Adrenal gland (tissue), 12 donors: Measurements from ENCODE around the gene CCDC6. TPM values are rescaled to one million over a fixed set of nuclear protein-coding genes. Genes with fewer than 3 reads are reported as not detected.
A peak's percentile ranks its signal among the peaks of the same experiment; 100 is the strongest.
"Not testable (repeated sequence)": the region's sequence is repeated elsewhere in the genome, so short reads cannot be mapped to it uniquely, and the experiment has no call there.

Experiments
- DNase-seq, 7 donors: peaks; one replicate each; pipeline ENCODE4 v3.0.0-alpha.2; 2019 to 2020
- H3K27ac ChIP-seq, 5 donors: fragments of 200-600 bp; sonication (generic) in 4 of 5; 1 replicate in 3 of 5; 2 replicates in 2 of 5; pipeline versions ENCODE4 v1.5.1 to v1.8.0; 2016 to 2020; ENCODE audit warnings: mild to moderate bottlenecking in 1 of 5
- H3K27me3 ChIP-seq: fragments of 200-600 bp; 2 replicates; pipeline ENCODE4 v1.8.0; 2021
- H3K36me3 ChIP-seq, 2 donors: fragments of 200-600 bp; replicated peaks in 1 of 2; 1 replicate in 1 of 2; 2 replicates in 1 of 2; pipeline versions ENCODE4 v1.5.1 to v1.8.0; 2018 to 2022
- H3K4me1 ChIP-seq, 2 donors: fragments of 200-600 bp; replicated peaks in 1 of 2; 1 replicate in 1 of 2; 2 replicates in 1 of 2; pipeline versions ENCODE4 v1.5.1 to v1.8.0; 2018 to 2021
- H3K4me3 ChIP-seq, 4 donors: fragments of 200-600 bp; sonication (generic) in 3 of 4; one replicate each; pipeline ENCODE4 v1.5.1; 2016 to 2018
- H3K9me3 ChIP-seq, 3 donors: fragments of 200-600 bp; sonication (generic) in 1 of 3; replicated peaks in 1 of 3; 1 replicate in 2 of 3; 2 replicates in 1 of 3; pipeline versions ENCODE4 v1.5.1 to v1.8.0; 2016 to 2021
- POLR2A ChIP-seq, 2 donors: fragments of 450-650 bp; IDR thresholded peaks; one replicate each; pipeline ENCODE4 v1.6.1; 2017; ENCODE audit warnings: antibody characterized with exemption in 2 of 2, mild to moderate bottlenecking in 2 of 2, moderate library complexity in 1 of 2
- WGBS, 4 donors: extraction: QIAGEN DNeasy Blood & Tissue Kit in 2 of 4; methylation state at CpG; one replicate each; pipeline versions ENCODE4 v1.1.5 to v1.1.7; 2013 to 2017; 5-methylcytosine and 5-hydroxymethylcytosine counted together
- intact Hi-C, 2 donors: fragments of 100-400 bp; cut with DNase I; formaldehyde crosslinking; loops; one replicate each; pipeline versions ENCODE4 v1.14.1 to v1.15.0; 2022 to 2023
- polyA plus RNA-seq, 3 donors: library from polyadenylated mRNA; stranded (reverse); fragments of 200-250 nt in 2 of 3; fragments of 350-450 nt in 1 of 3; fragmentation: Illumina TruSeq in 1 of 3; extraction: RNeasy Lipid Tissue Mini Kit (QIAGEN cat#74804) in 1 of 3; gene quantifications; one replicate each; pipeline ENCODE4 v1.2.3, GENCODE V29; 2013 to 2014
- total RNA-seq, 9 donors: library from RNA; depleted of rRNA in 4 of 9; stranded (reverse); fragments of >200 nt in 4 of 9; fragments of 120-200 nt in 1 of 9; fragmentation: NEBNext Ultra II Directional in 1 of 9; extraction: Animal tissue kit (Norgen Biotek cat#: 25700) in 1 of 9; gene quantifications; one replicate each; pipeline versions ENCODE4 v1.1.0 to v1.2.4, GENCODE V29; 2013 to 2023
- TF ChIP-seq, protein P1 (sequence below), 6 experiments: fragments of 450-650 bp in 4 of 6; fragments of 200-600 bp in 2 of 6; sonication (generic) in 1 of 6; IDR thresholded peaks; 1 replicate in 5 of 6; 2 replicates in 1 of 6; pipeline versions ENCODE4 v1.5.1 to v1.8.0; 2016 to 2021; ENCODE audit warnings: antibody characterized with exemption in 6 of 6, mild to moderate bottlenecking in 2 of 6, moderate library complexity in 1 of 6
- donor health status: healthy with polysubstance abuse.
- donor health status: Bipolar disorder and iron deficiency.
- donor health status: DM: yes; HTN: yes; CAD: no.
- donor health status: DM: no; HTN: no; CAD: no.
- donor health status: DM: no; HTN: no; CAD: no.
- donor health status: DM: yes; HTN: yes; CAD: no.

CCDC6 gene
- total and polyA plus RNA-seq, 12 donors: 7.1 to 53.3 (median 32.9) TPM

GRCh38 chr10:59744762-59745161 lies 161.6 kb downstream of the CCDC6 start:
- not testable (repeated sequence) for H3K36me3 ChIP-seq

GRCh38 chr10:59744156-59744555 lies 162.2 kb downstream of the CCDC6 start:
- H3K27ac ChIP-seq: peak overlapping the region in 4 of 5 donors; percentile 21 to 74 (median 72)
- intact Hi-C loops, H3K4me3 ChIP-seq, DNase-seq, H3K27me3 ChIP-seq, H3K9me3 ChIP-seq, H3K36me3 ChIP-seq: not testable (repeated sequence)
- 93 to 97% (median 94%) methylated on average over 11 to 32 of the region's 32 CpGs for WGBS, 4 donors
- peaks cover 14 to 22% of the 10 kb centered on the region in 2 donors for H3K4me1 ChIP-seq

More at GRCh38 chr10:59744762-59745161, 161.6 kb downstream of the CCDC6 start:
- H3K27me3 ChIP-seq, H3K9me3 ChIP-seq, intact Hi-C loops, H3K4me3 ChIP-seq: not testable (repeated sequence)
- DNase-seq: peak in 6 of 7 donors; percentile 48 to 71 (median 54)
- Histone ChIP-seq H3K27ac (peak overlapping the region in 4 of 5 donors; percentile 21 to 74 (median 72)), H3K4me1 (peaks cover 20 to 28% of the 10 kb centered on the region in 2 donors)
- peak in 1 of 2 donors; percentile 47 for TF ChIP-seq POLR2A (IDR thresholded peaks at IDR 0.05)
- WGBS, 4 donors: 37 to 56% (median 38%) methylated on average over 6 of the region's 6 CpGs

DNA sequence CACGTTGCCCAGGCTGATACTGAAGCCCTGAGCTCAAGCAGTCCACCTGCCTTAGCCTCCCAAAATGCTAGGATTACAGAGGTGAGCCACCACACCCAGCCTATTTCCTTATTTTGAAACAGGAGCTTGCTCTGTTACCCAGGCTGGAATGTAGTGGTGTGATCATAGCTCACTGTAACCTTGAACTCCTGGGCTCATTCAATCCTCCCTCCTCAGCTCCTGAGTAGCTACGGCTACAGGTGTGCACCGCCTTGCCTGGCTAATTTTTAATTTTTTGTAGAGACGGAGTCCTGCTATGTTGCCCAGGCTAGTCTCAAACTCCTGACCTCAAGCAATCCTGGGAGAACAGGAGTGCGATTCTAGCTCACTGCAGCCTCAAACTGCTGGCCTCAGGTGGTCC lies 164.8 kb downstream of the CCDC6 start:
- TF ChIP-seq, protein P1, sequence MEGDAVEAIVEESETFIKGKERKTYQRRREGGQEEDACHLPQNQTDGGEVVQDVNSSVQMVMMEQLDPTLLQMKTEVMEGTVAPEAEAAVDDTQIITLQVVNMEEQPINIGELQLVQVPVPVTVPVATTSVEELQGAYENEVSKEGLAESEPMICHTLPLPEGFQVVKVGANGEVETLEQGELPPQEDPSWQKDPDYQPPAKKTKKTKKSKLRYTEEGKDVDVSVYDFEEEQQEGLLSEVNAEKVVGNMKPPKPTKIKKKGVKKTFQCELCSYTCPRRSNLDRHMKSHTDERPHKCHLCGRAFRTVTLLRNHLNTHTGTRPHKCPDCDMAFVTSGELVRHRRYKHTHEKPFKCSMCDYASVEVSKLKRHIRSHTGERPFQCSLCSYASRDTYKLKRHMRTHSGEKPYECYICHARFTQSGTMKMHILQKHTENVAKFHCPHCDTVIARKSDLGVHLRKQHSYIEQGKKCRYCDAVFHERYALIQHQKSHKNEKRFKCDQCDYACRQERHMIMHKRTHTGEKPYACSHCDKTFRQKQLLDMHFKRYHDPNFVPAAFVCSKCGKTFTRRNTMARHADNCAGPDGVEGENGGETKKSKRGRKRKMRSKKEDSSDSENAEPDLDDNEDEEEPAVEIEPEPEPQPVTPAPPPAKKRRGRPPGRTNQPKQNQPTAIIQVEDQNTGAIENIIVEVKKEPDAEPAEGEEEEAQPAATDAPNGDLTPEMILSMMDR (IDR thresholded peaks at IDR 0.05): no peak
- WGBS, 4 donors: 85 to 93% (median 86%) methylated on average over 5 of the region's 5 CpGs
- intact Hi-C loops: no loop called here

DNA sequence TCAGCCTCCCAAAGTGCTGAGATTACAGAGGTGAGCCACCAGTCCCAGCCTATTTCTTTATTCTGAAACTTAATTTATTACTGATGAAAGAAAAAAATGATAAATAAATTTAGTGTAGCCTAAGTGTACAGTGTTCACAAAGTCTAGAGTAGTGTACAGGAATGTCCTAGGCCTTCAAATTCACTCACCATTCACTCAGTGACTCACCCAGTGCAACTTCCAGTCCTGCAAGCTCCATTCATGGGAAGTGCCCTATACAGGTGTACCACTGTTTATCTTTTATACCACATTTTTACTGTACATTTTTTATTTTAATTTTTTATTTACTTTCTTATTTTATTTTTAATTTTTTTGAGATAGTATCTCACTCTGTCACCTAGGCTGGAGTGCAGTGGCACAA lies 165.3 kb downstream of the CCDC6 start:
- Histone ChIP-seq H3K4me3 (no peak overlapping the region), H3K27me3 (no peaks in the 10 kb centered on the region), H3K4me1 (peaks cover 4 to 6% of the 10 kb centered on the region in 2 donors), H3K27ac (no peak overlapping the region), H3K36me3 (no peaks in the 10 kb centered on the region), H3K9me3 (no peaks in the 10 kb centered on the region)
- no peak for DNase-seq
- no peak for TF ChIP-seq POLR2A (IDR thresholded peaks at IDR 0.05)
- TF ChIP-seq, protein P1 (IDR thresholded peaks at IDR 0.05): no peak
- intact Hi-C loops: no loop called here

More for the DNA sequence above, 164.8 kb downstream of the CCDC6 start:
- peaks cover 4 to 6% of the 10 kb centered on the region in 2 donors for H3K4me1 ChIP-seq
- no peaks in the 10 kb centered on the region for H3K36me3 ChIP-seq
- no peaks in the 10 kb centered on the region for H3K9me3 ChIP-seq
- H3K27me3 ChIP-seq: no peaks in the 10 kb centered on the region
- no peak for DNase-seq
- no peak overlapping the region for H3K27ac ChIP-seq
- no peak overlapping the region for H3K4me3 ChIP-seq

Other genes with a start within 250 kb of the CCDC6 start
- 100 to 1,000 TPM; 129 to 382 (median 203) TPM for gene SLC16A9, start 196.7 kb downstream of the CCDC6 start, total RNA-seq
- 100 to 1,000 TPM; 143 to 226 (median 173) TPM for gene SLC16A9, start 196.7 kb downstream of the CCDC6 start, polyA plus RNA-seq
- under 1 TPM in 1 of 9 donors, not detected in 8; 0.39 TPM for gene MRLN, start 153.1 kb downstream of the CCDC6 start, total RNA-seq
- 1 to 10 TPM in 1 of 3 donors, under 1 TPM in 1, not detected in 1; 0.64 to 2.0 TPM for gene MRLN, start 153.1 kb downstream of the CCDC6 start, polyA plus RNA-seq